ENCODE results near the gene TRIM15.
"Not testable (repeated sequence)": the region's sequence is repeated elsewhere in the genome, so short reads cannot be mapped to it uniquely, and the experiment has no call there.

The TRIM15 gene

GRCh38 chr6:30163090-30163917 is at the start of gene TRIM15:
TSS of gene TRIM15 (plus strand) at chr6:30163546. CDS start at chr6:30163685, 139 bp downstream.
- peak; percentile 38 for DNase-seq

GRCh38 chr6:30113841-30114240 is 49.5 kb upstream of the TRIM15 start:
- no peak for DNase-seq

- DNase-seq: no peak
These were observed 46.6 kb upstream of the TRIM15 start for GRCh38 chr6:30116724-30117123.

GRCh38 chr6:30118691-30119090 is 44.7 kb upstream of the TRIM15 start:
- not testable (repeated sequence) for DNase-seq

- no peak for DNase-seq
These were observed 41.6 kb upstream of the TRIM15 start for GRCh38 chr6:30121446-30122366.

GRCh38 chr6:30122515-30122914 is 40.8 kb upstream of the TRIM15 start:
- DNase-seq: no peak

GRCh38 chr6:30127238-30128093 is 35.9 kb upstream of the TRIM15 start:
- DNase-seq: peak; percentile 60

- DNase-seq: no peak
These were observed 33.8 kb upstream of the TRIM15 start for GRCh38 chr6:30129265-30130178.

- DNase-seq: no peak
These were observed 33.1 kb upstream of the TRIM15 start for GRCh38 chr6:30130179-30130679.

GRCh38 chr6:30130887-30131862 is 32.2 kb upstream of the TRIM15 start:
- DNase-seq: peak; percentile 80

- DNase-seq: no peak
These were observed 31.3 kb upstream of the TRIM15 start for GRCh38 chr6:30131947-30132497.

- no peak for DNase-seq
These were observed 28.2 kb upstream of the TRIM15 start for GRCh38 chr6:30135147-30135546.

- DNase-seq: no peak
These were observed 27.6 kb upstream of the TRIM15 start, which contains the start of gene TRIM40 for GRCh38 chr6:30135757-30136156. TSS of gene TRIM40 (plus strand) at chr6:30136140. CDS start at chr6:30137037, 897 bp downstream.

GRCh38 chr6:30136570-30137286 is 26.6 kb upstream of the TRIM15 start:
- no peak for DNase-seq

GRCh38 chr6:30140240-30140639 is 23.1 kb upstream of the TRIM15 start:
- DNase-seq: not testable (repeated sequence)

GRCh38 chr6:30142665-30143064 is 20.7 kb upstream of the TRIM15 start:
- DNase-seq: no peak

- DNase-seq: no peak
These were observed 19.6 kb upstream of the TRIM15 start for GRCh38 chr6:30143780-30144179.

- no peak for DNase-seq
These were observed 18.5 kb upstream of the TRIM15 start for GRCh38 chr6:30144811-30145210.

- no peak for DNase-seq
These were observed 17.5 kb upstream of the TRIM15 start for GRCh38 chr6:30145818-30146217.

Measured in islet precursor cell (in vitro differentiated cells).